RPMI8226 (cell line): ENCODE measurements around the gene GTF2H3.

Source experiments
- DNase-seq: peaks from one replicate; pipeline ENCODE4 v3.0.0-alpha.2; 2015

Gene GTF2H3

GRCh38 chr12:123645878-123646277, 12.2 kb downstream of the GTF2H3 start:
- DNase-seq = no peak

- no peak for DNase-seq
Measured at GRCh38 chr12:123648401-123648800, 14.8 kb downstream of the GTF2H3 start.

- no peak for DNase-seq
Measured at GRCh38 chr12:123654129-123654701, 20.6 kb downstream of the GTF2H3 start.

- no peak for DNase-seq
Measured at GRCh38 chr12:123655420-123655819, 21.8 kb downstream of the GTF2H3 start.

- DNase-seq = no peak
Measured at GRCh38 chr12:123656392-123656791, 22.8 kb downstream of the GTF2H3 start.

- DNase-seq = no peak
Measured at GRCh38 chr12:123657211-123657610, 23.6 kb downstream of the GTF2H3 start.

GRCh38 chr12:123659996-123660727, 26.5 kb downstream of the GTF2H3 start:
- no peak for DNase-seq

- DNase-seq = no peak
Measured at GRCh38 chr12:123667771-123668170, 34.1 kb downstream of the GTF2H3 start.

GRCh38 chr12:123670882-123671728, 37.5 kb downstream of the GTF2H3 start, which contains the start of gene TCTN2:
Gene TCTN2, plus strand, starts transcription at chr12:123671113. Its CDS starts 128 bp downstream, at chr12:123671241.
- peak; percentile 84 for DNase-seq

GRCh38 chr12:123671876-123672275, 38.2 kb downstream of the GTF2H3 start:
- DNase-seq = no peak

GRCh38 chr12:123675436-123675835, 41.8 kb downstream of the GTF2H3 start:
- no peak for DNase-seq

- no peak for DNase-seq
Measured at GRCh38 chr12:123676616-123677320, 43.1 kb downstream of the GTF2H3 start.

GRCh38 chr12:123678981-123679380, 45.4 kb downstream of the GTF2H3 start:
- no peak for DNase-seq

GRCh38 chr12:123681605-123682004, 48.0 kb downstream of the GTF2H3 start:
- no peak for DNase-seq

- DNase-seq = no peak
Measured at GRCh38 chr12:123683964-123684363, 50.3 kb downstream of the GTF2H3 start.

GRCh38 chr12:123686636-123687190, 53.1 kb downstream of the GTF2H3 start:
- no peak for DNase-seq

GRCh38 chr12:123690191-123690840, 56.7 kb downstream of the GTF2H3 start:
- no peak for DNase-seq

- no peak for DNase-seq
Measured at GRCh38 chr12:123696207-123696606, 62.6 kb downstream of the GTF2H3 start.

GRCh38 chr12:123696646-123697045, 63.0 kb downstream of the GTF2H3 start:
- no peak for DNase-seq

- DNase-seq = peak; percentile 3
Measured at GRCh38 chr12:123705935-123706334, 72.3 kb downstream of the GTF2H3 start.

- no peak for DNase-seq
Measured at GRCh38 chr12:123707466-123707865, 73.8 kb downstream of the GTF2H3 start.
